Neural progenitor cell (in vitro differentiated cells): ENCODE results near the gene SMIM29. TPM values are rescaled to one million over a fixed set of nuclear protein-coding genes. Genes with fewer than 3 reads are reported as not detected.
A peak's percentile ranks its signal among the peaks of the same experiment; 100 is the strongest.
"Not testable (repeated sequence)": the region's sequence is repeated elsewhere in the genome, so short reads cannot be mapped to it uniquely, and the experiment has no call there.

Experiments used
- DNase-seq: peaks from one replicate; pipeline ENCODE4 v3.0.0-alpha.2; 2016; ENCODE audit warnings: low spot score
- H2AFZ ChIP-seq: fragments of 200-600 bp; sonication (generic); replicated peaks from 2 replicates; pipeline ENCODE4 v1.6.1; 2016; ENCODE audit warnings: antibody characterized with exemption
- H3F3A ChIP-seq: fragments of 200-600 bp; sonication (generic); 2 replicates; pipeline ENCODE4 v1.6.1; 2016; ENCODE audit warnings: antibody characterized with exemption, low read depth
- H3K27ac ChIP-seq: fragments of 200-600 bp; sonication (generic); 2 replicates; pipeline ENCODE4 v1.5.1; 2016; ENCODE audit warnings: mild to moderate bottlenecking
- H3K27me3 ChIP-seq: fragments of 200-600 bp; sonication (generic); 2 replicates; pipeline ENCODE4 v1.6.1; 2016; ENCODE audit warnings: mild to moderate bottlenecking, moderate library complexity
- H3K36me3 ChIP-seq: fragments of 200-600 bp; sonication (generic); 2 replicates; pipeline ENCODE4 v1.5.1; 2016
- H3K4me1 ChIP-seq: fragments of 200-600 bp; sonication (generic); 2 replicates; pipeline ENCODE4 v1.6.1; 2016; ENCODE audit warnings: mixed run types
- H3K4me2 ChIP-seq: fragments of 200-600 bp; sonication (generic); 2 replicates; pipeline ENCODE4 v1.6.1; 2016
- H3K4me3 ChIP-seq: fragments of 200-600 bp; sonication (generic); 2 replicates; pipeline ENCODE4 v1.5.1; 2016
- H3K79me2 ChIP-seq: fragments of 200-600 bp; sonication (generic); 2 replicates; pipeline ENCODE4 v1.6.1; 2016; ENCODE audit warnings: low read depth
- H3K9ac ChIP-seq: fragments of 200-600 bp; sonication (generic); 2 replicates; pipeline ENCODE4 v1.6.1; 2016
- H3K9me3 ChIP-seq: fragments of 200-600 bp; sonication (generic); 2 replicates; pipeline ENCODE4 v1.5.1; 2016; ENCODE audit warnings: low read depth
- H4K20me1 ChIP-seq: fragments of 200-600 bp; sonication (generic); 2 replicates; pipeline ENCODE4 v1.6.1; 2016; ENCODE audit warnings: low read depth
- H3K27ac Mint-ChIP-seq: 3 replicates; pipeline ENCODE4 v1.8.0; 2021; ENCODE audit warnings: mixed read lengths
- H3K27me3 Mint-ChIP-seq: 2 replicates; pipeline ENCODE4 v1.8.0; 2022; ENCODE audit warnings: low read depth, mild to moderate bottlenecking, inconsistent platforms, moderate library complexity, mixed read lengths; ENCODE audit not compliant: insufficient read depth
- H3K36me3 Mint-ChIP-seq: 3 replicates; pipeline ENCODE4 v1.8.0; 2021; ENCODE audit warnings: mixed read lengths
- H3K4me1 Mint-ChIP-seq: 3 replicates; pipeline ENCODE4 v1.8.0; 2021; ENCODE audit warnings: mixed read lengths
- H3K4me3 Mint-ChIP-seq: 3 replicates; pipeline ENCODE4 v1.8.0; 2021; ENCODE audit warnings: mild to moderate bottlenecking, moderate library complexity, mixed read lengths
- H3K9me3 Mint-ChIP-seq: 3 replicates; pipeline ENCODE4 v1.8.0; 2020; ENCODE audit warnings: mixed read lengths
- EZH2 ChIP-seq: fragments of 200-600 bp; sonication (generic); IDR thresholded peaks from 2 replicates; pipeline ENCODE4 v1.6.1; 2017; ENCODE audit warnings: antibody characterized with exemption, mild to moderate bottlenecking, moderate library complexity
- EZH2phosphoT487 ChIP-seq: fragments of 200-600 bp; sonication (generic); IDR thresholded peaks from 2 replicates; pipeline ENCODE4 v1.6.1; 2017; ENCODE audit warnings: antibody characterized with exemption
- total RNA-seq: library from RNA; depleted of rRNA; stranded (reverse); fragments of >200 nt; gene quantifications from 2 replicates; pipeline ENCODE4 v1.2.3, GENCODE V29; 2015; ENCODE audit warnings: low replicate concordance
- TF ChIP-seq, protein P1 (sequence below): fragments of 200-600 bp; sonication (generic); IDR thresholded peaks from 2 replicates; pipeline ENCODE4 v1.5.1; 2017; ENCODE audit warnings: antibody characterized with exemption, mild to moderate bottlenecking

SMIM29 gene
- total RNA-seq, 1 donor from 2014 or later = 2.4 TPM

DNA sequence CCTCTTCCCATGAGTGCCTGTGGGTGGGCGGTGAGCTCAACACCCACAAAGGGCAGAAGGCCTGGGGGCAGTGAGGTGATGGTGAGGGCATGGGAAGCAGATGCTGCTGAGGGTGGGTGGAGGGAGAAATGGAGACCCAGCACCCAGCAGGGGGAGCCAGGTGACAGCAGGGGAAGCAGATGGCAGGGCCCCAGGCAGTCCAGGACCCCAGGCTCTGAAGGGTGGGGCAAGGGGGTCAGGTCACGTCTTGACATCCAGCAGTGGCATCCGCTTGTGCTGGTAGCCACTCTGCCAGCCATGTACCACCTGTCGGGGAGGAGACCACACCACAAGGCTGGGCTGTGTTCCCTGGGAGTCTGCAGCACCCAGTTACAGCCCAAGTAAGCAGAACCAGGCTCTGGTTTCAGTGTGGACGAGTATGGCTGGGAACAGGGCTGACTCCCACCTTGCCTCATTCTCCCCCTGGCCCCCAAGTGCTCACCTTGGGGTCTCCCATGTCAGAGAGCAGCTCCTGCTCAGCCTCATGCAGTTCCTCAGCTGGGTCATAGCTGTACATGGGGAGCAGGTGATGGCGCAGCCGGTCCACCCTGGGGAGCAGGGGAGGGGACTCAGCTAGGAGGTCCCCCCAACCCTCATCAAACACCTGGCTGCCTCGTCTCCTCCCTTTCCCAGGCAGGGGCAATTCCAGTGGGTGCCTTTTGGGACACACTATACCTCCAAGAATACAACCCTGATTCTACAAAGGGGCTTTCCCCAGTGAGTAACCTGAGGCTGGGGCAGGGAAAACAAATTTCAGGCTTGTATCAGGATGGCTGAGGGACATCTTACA is 2.0 kb downstream of the SMIM29 start:
- H3K4me1 ChIP-seq = no peaks in the 10 kb centered on the region

DNA sequence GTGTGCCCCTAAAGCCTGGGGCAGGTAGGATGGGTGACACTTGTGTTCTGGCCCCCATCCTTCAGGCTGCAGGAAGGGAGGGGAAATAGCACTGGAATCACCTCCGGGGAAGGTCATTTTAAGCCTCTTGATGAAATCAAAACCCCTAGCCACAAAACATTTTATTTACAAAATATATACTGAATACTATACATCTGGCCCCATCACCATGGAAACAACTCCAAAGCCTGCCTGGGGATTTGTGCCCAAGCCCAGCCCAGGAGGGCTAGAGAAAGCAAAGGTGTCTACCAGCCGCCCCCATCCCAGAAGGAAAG is 2.6 kb downstream of the SMIM29 start:
- Mint-ChIP-seq H3K27me3 (peaks cover 12% of the 10 kb centered on the region), H3K4me3 (peak overlapping the region; percentile 65), H3K4me1 (peaks cover 50% of the 10 kb centered on the region), H3K9me3 (no peaks in the 10 kb centered on the region), H3K27ac (no peak overlapping the region), H3K36me3 (peaks cover 23% of the 10 kb centered on the region)
- no peak for DNase-seq
- no peak overlapping the region for H3K9ac ChIP-seq
- H3K36me3 ChIP-seq = peaks cover 7% of the 10 kb centered on the region
- H3K9me3 ChIP-seq = no peaks in the 10 kb centered on the region
- peaks cover 69% of the 10 kb centered on the region for H3F3A ChIP-seq
- H3K27me3 ChIP-seq = no peaks in the 10 kb centered on the region
- TF ChIP-seq, protein P1, sequence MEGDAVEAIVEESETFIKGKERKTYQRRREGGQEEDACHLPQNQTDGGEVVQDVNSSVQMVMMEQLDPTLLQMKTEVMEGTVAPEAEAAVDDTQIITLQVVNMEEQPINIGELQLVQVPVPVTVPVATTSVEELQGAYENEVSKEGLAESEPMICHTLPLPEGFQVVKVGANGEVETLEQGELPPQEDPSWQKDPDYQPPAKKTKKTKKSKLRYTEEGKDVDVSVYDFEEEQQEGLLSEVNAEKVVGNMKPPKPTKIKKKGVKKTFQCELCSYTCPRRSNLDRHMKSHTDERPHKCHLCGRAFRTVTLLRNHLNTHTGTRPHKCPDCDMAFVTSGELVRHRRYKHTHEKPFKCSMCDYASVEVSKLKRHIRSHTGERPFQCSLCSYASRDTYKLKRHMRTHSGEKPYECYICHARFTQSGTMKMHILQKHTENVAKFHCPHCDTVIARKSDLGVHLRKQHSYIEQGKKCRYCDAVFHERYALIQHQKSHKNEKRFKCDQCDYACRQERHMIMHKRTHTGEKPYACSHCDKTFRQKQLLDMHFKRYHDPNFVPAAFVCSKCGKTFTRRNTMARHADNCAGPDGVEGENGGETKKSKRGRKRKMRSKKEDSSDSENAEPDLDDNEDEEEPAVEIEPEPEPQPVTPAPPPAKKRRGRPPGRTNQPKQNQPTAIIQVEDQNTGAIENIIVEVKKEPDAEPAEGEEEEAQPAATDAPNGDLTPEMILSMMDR = no peak
- TF ChIP-seq EZH2 (no peak), EZH2phosphoT487 (no peak)
- H3K4me2 ChIP-seq = no peak overlapping the region
- no peak overlapping the region for H2AFZ ChIP-seq
- peaks cover 73% of the 10 kb centered on the region for H4K20me1 ChIP-seq
- H3K4me1 ChIP-seq = peaks cover 3% of the 10 kb centered on the region
- peaks cover 26% of the 10 kb centered on the region for H3K79me2 ChIP-seq
- no peak overlapping the region for H3K4me3 ChIP-seq
- no peak overlapping the region for H3K27ac ChIP-seq

More for the DNA sequence above, 2.0 kb downstream of the SMIM29 start:
- Histone ChIP-seq H3K9me3 (no peaks in the 10 kb centered on the region), H3K4me2 (no peak overlapping the region), H3K36me3 (peaks cover 5% of the 10 kb centered on the region), H3F3A (peaks cover 63% of the 10 kb centered on the region), H4K20me1 (peaks cover 68% of the 10 kb centered on the region), H3K27me3 (no peaks in the 10 kb centered on the region), H2AFZ (no peak overlapping the region), H3K27ac (peak overlapping the region; percentile 63), H3K4me3 (no peak overlapping the region), H3K79me2 (peaks cover 20% of the 10 kb centered on the region), H3K9ac (no peak overlapping the region)
- Mint-ChIP-seq H3K4me3 (peak overlapping the region; percentile 72), H3K4me1 (peaks cover 44% of the 10 kb centered on the region), H3K36me3 (peaks cover 19% of the 10 kb centered on the region), H3K27ac (no peak overlapping the region), H3K9me3 (no peaks in the 10 kb centered on the region), H3K27me3 (peaks cover 12% of the 10 kb centered on the region)
- DNase-seq = peak; percentile 49
- TF ChIP-seq EZH2 = no peak
- TF ChIP-seq, protein P1 = peak; percentile 44

DNA sequence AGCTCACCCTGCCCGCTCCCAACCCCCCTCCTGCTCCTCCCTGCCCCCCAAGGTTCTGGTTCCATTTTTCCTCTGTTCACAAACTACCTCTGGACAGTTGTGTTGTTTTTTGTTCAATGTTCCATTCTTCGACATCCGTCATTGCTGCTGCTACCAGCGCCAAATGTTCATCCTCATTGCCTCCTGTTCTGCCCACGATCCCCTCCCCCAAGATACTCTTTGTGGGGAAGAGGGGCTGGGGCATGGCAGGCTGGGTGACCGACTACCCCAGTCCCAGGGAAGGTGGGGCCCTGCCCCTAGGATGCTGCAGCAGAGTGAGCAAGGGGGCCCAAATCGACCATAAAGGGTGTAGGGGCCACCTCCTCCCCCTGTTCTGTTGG is 3.1 kb downstream of the SMIM29 start:
- H3K36me3 ChIP-seq = peaks cover 11% of the 10 kb centered on the region
- H4K20me1 ChIP-seq = peaks cover 78% of the 10 kb centered on the region
- not testable (repeated sequence) for DNase-seq, H3K4me3 Mint-ChIP-seq, H3K4me2 ChIP-seq, H2AFZ ChIP-seq, H3K9ac ChIP-seq, H3K4me1 ChIP-seq, H3K9me3 Mint-ChIP-seq, H3K27me3 ChIP-seq, H3K9me3 ChIP-seq, H3K27ac ChIP-seq, H3K27ac Mint-ChIP-seq, H3K4me3 ChIP-seq
- Mint-ChIP-seq H3K36me3 (peaks cover 27% of the 10 kb centered on the region), H3K27me3 (peaks cover 10% of the 10 kb centered on the region), H3K4me1 (peaks cover 53% of the 10 kb centered on the region)
- H3F3A ChIP-seq = peaks cover 73% of the 10 kb centered on the region
- H3K79me2 ChIP-seq = peaks cover 30% of the 10 kb centered on the region

DNA sequence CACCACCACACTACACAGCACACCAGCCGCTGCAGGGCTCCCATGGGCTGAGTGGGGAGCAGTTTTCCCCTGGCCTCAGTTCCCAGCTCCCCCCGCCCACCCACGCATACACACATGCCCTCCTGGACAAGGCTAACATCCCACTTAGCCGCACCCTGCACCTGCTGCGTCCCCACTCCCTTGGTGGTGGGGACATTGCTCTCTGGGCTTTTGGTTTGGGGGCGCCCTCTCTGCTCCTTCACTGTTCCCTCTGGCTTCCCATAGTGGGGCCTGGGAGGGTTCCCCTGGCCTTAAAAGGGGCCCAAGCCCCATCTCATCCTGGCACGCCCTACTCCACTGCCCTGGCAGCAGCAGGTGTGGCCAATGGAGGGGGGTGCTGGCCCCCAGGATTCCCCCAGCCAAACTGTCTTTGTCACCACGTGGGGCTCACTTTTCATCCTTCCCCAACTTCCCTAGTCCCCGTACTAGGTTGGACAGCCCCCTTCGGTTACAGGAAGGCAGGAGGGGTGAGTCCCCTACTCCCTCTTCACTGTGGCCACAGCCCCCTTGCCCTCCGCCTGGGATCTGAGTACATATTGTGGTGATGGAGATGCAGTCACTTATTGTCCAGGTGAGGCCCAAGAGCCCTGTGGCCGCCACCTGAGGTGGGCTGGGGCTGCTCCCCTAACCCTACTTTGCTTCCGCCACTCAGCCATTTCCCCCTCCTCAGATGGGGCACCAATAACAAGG is 3.6 kb downstream of the SMIM29 start:
- Histone ChIP-seq H3K4me1 (peaks cover 12% of the 10 kb centered on the region), H3K36me3 (peaks cover 11% of the 10 kb centered on the region), H3F3A (peaks cover 79% of the 10 kb centered on the region), H4K20me1 (peaks cover 84% of the 10 kb centered on the region), H3K27ac (peak overlapping the region; percentile 75), H3K79me2 (peaks cover 36% of the 10 kb centered on the region)
- not testable (repeated sequence) for H3K4me2 ChIP-seq, H2AFZ ChIP-seq, H3K9ac ChIP-seq, DNase-seq, H3K27me3 Mint-ChIP-seq, H3K27ac Mint-ChIP-seq, H3K4me3 Mint-ChIP-seq, H3K27me3 ChIP-seq, H3K4me3 ChIP-seq, H3K9me3 ChIP-seq, H3K9me3 Mint-ChIP-seq
- peaks cover 54% of the 10 kb centered on the region for H3K4me1 Mint-ChIP-seq
- H3K36me3 Mint-ChIP-seq = peaks cover 27% of the 10 kb centered on the region
